NCI-H774 (cell line): ENCODE results near the gene MPIG6B.

Source experiments
- DNase-seq: peaks from one replicate; lab custom pipeline; 2025; lab: John Stamatoyannopoulos, UW

Gene MPIG6B

DNA sequence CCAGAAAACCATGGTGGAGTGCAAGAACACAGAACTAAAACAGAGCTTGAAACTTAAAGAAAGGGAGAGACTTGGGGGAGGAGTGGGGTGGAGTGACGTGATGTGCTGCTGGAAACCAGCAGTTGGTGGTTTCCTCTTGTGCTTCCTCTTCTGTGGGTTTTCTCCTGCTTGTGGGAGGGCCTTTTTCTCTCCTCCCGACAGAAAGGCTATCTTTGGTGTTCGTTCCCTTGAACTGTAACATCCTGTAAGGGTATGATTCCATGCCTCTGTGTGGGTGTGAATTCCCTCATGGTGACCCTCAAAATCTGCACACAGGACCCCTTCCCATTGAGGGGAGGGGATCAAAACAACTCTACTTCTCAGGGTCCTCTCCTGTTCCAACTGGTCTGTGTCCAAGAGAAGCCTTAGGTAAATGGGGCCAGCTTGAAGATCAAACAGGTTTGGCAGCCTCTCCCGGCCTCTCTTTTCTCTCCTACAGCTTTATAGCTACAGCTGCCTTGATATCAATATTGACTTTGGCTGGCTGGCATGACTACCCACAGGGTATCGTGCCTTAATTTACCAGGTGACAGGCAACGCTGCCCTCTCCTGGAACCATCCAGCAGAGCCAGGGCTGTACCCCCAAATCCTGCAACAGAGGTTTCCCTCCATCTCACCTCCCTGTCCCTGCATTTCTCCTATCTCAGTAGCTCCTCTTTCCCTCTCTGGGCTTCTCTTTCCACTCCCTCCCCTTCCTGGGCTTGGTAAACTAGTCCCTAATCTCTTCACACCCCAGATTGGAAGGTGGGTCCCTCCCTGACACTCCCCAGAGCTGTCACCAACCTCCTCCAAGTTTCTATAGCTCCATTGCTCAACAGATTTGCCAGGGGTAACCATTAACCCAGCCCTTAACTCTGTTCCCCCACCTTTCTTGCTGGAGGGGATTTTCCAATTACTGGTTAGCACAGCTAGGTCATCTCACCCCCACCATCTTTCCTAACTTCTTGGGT lies 15.1 kb downstream of the MPIG6B start:
- DNase-seq = peak; percentile 85

DNA sequence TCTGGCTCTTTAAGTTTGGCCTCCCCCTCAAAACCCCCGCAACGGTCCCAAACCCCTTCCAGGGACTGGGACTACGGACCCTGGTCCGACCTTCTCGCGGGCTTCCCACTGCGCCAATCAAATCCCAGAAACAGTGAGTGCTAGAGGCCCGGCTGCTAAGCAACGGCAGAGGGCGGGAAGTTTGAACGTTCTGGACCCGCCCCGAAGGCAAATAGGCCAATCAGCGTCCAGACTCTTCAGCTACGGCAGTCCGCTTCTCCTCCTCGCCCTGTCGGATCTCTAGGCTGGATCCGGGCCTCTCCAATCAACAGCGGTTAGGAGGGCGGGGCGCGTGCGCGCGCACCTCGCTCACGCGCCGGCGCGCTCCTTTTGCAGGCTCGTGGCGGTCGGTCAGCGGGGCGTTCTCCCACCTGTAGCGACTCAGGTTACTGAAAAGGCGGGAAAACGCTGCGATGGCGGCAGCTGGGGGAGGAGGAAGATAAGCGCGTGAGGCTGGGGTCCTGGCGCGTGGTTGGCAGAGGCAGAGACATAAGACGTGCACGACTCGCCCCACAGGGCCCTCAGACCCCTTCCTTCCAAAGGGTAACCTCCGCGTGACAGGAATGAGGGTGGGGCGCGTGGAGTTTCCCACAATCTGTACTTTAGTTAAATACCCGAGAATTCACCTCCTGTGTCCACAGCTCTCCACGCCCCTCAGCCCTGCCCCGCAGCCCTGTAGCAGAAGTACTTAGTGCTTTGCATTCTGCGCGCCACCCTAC lies 16.6 kb downstream of the MPIG6B start, which contains the start of gene MSH5:
MSH5 (plus strand) TSS at position 367 of the 758 bp plus-strand sequence. CDS start 462 bp downstream, outside the sequence.
- DNase-seq = peak; percentile 99

DNA sequence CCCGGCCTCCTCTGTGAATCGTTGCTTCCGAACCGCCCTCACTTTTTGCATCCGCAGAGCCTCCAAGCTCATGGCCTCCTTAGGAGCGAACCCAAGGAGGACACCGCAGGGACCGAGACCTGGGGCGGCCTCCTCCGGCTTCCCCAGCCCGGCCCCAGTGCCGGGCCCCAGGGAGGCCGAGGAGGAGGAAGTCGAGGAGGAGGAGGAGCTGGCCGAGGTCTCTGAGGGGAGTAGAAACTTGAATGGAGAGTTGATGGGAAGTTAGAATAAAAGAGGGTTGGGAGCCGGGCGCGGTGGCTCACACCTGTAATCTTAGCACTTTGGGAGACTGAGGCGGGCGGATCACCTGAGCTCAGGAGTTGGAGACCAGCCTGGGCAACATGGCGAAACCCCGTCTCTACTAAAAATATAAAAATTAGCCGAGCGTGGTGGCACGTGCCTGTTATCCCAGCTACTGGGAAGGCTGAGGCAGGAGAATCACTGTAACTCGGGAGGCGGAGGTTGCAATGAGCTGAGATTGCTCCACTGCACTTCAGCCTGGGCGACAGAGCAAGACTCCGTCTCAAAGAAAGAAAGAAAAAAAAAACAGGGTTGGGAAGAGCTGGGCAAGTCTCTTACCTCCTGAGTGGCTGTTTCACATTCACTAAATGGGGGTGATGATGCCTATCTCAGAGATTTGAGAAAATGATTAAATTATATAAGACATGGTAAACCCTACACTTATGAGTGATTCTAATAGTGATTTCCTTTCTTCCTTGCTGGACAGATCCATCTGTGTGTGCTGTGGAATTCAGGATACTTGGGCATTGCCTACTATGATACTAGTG lies 17.4 kb downstream of the MPIG6B start:
- no peak for DNase-seq

DNA sequence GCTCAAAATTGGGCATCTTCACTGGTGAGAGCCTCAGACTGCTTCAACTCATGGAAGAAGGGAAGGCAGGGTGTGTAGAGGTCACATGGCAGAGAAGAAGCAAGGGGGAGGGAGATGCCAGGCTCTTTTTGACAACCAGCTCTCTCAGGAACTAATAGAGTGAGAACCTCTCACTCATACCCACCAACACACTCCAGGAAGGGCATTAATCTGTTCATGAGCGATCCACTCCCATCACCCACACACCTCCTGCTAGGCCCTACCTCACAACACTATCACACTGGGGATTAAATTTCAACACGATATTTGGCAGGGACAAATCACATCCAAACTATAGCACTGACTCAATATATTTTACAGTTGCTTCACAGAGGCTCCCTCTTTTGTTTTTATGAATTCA lies 18.6 kb downstream of the MPIG6B start:
- no peak for DNase-seq

DNA sequence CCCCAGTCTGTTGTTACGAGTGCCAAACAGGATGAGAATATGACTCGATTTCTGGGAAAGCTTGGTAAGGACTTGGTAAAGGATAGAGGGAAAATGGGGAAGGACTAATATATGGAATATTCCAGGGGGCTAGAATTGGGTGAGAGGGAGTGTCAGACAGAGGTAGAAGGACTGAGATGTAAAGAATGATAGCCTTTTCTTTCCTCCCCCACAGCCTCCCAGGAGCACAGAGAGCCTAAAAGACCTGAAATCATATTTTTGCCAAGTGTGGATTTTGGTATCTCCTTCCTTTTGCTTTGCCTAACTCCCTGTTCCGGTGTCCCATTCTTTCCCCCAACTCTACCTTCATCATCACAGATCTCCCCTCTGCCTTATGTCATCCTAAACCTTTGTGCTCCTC lies 19.7 kb downstream of the MPIG6B start:
- no peak for DNase-seq

DNA sequence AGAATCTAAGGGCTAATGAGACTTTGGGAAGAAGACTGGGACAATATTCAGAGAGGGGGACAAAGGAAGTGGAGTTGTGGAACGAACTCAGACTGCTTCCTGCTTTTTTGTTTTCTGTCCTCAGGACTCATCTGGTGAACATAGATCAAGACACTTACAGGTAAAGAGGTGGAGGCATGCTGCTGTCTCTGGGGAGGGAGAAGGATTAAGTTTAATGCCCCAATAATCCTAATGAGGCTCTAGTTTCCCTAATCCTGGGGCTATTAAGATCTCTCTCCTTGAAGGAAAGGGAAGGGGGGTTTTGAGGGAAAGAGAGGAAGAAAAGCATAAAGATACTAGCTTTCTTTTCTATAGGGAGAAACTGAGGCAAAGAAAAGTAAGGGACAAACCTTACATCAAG lies 21.2 kb downstream of the MPIG6B start:
- no peak for DNase-seq

DNA sequence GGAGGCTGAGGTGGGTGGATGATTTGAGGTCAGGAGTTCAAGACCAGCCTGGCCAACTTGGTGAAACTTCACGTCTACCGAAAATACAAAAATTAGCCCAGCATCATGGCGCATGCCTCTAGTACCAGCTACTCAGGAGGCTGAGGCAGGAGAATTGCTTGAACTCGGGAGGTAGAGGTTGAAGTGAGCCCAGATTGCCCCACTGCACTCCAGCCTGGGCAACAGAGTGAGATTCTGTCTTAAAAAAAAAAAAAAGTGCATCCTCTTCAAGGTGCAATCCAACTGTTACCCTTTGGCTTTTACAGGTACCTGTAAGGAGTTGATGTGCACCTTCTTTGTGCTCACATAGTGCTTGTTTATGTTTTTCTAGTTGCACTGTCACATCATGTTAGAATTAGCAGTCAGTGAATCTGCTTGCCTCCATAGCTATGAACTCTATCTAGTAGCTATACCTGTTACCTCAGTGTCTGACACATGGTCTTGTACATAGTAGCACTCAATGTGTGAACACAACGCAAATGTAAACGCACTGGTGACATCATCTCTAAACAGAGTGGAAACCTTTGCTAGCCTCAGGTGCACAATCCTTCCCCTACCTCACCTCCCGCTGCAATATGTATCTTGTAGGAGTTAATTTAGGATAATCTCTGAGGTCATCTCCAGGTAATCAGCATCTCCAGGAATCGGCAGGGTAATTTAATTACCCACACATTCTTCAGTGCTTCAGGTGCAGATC lies 26.3 kb downstream of the MPIG6B start:
- DNase-seq = peak; percentile 21

DNA sequence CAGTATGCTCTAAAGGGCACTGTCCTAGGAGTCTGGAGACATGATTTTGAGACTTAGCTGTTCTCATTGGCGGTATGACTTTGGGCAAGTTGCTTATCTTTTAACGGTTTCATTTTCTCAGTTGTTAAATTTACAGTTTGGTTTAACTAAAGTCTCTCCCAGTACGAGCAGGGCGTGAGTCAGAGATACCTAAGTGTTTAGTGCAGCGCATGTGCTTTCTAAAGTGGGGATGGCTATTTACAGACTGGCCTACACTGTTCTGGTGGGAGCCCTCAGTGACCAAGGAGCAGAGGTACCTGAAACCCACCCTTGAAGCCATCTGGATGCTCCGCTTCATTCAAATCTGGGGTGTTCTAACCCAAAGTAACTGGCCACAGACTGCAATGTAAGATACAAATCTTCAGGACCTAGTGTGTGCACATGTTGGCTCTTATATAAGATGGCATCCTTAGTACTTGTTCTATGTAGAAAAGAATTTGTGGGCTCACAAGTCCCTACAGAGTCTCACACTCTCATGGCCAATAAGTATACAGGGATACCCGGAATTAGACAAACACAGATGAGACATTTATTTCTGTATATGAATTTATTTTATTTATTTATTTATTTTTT lies 27.3 kb downstream of the MPIG6B start:
- DNase-seq = no peak

DNA sequence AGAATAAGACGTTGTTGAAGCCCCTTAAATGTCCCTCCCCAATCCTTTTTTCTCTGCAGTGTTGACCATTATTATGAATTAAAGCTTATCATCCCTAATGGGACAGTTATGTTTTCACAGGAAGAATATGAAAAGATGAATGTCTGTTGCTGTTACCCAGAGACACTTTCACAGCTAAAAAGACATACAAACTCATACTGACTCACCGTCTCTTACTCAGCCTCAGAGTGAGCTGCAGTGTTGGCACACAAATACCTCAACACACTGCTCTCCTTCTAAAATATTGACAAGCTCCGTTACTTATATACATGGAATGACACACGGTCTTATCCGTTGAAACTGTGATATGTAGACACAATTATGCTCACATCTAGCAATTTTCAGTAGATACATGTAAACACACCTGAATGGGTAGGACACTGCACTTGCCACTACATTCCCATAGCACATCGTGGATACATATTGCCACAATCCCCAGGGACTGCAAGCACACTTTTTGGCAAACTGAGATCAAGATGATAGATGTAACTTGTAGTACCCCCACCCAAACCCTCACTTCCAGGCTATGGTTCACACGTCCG lies 29.7 kb downstream of the MPIG6B start:
- DNase-seq = no peak

DNA sequence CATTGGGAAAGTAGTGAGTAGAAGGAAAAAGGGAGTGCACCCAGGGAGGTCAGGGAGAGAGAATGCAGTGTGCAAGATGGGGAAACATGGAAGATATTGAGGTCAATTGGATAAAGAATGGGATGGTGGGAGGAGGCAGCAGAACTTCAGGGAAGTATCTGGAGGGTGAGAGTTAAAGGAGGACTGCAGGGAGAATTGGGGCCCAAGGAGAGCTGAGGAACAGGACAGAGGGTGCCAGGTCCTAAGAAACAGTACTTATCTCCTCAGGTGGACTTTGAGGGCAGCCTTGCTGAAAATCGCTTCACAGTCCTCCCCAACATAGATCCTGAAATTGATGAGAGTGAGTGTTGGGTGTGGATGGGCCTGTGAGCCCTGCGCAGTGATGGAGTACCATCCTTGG lies 35.1 kb downstream of the MPIG6B start:
- DNase-seq = no peak

DNA sequence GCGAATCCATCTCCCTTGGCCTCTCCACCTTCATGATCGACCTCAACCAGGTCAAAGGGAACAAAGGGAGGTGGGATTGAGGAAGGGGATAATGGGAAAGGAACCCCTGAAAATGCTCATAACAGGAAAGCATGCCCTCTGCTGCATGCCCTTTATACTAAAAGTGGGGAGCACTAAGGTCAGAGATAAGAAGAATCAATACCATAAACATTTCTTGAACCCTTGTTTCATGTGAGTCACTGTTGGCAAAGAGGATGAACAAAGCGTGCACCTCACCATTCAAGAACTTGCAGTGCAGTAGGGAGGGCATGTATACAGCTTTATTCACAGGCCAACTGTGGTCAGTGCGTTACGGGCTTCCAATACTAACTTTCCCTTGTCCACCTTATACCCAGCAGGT lies 37.6 kb downstream of the MPIG6B start:
- no peak for DNase-seq

DNA sequence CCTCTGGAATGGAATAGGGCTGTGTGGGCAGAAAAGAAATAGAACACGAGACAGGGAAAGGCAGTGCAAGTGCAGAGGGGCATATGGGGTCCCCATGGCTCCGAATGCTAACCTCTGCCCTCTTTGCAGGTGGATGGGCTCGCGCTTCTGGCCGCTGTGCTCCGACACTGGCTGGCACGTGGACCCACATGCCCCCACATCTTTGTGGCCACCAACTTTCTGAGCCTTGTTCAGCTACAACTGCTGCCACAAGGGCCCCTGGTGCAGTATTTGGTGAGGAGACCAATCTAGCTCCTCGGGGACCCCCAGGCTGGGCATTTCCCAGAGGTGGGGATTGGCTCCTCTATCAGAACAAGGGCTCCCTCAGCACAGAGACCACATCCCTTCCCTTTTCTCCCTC lies 38.2 kb downstream of the MPIG6B start:
- no peak for DNase-seq

DNA sequence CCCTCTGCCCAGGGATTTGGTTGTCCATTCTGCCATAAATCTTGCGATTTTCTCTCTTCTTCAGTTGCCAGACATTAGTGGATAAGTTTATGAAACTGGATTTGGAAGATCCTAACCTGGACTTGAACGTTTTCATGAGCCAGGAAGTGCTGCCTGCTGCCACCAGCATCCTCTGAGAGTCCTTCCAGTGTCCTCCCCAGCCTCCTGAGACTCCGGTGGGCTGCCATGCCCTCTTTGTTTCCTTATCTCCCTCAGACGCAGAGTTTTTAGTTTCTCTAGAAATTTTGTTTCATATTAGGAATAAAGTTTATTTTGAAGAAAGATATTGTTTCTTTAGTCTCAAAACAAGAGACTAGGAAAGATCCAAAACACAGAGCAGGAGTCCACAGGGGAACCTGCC lies 39.2 kb downstream of the MPIG6B start, which contains the start of gene SAPCD1:
SAPCD1 (plus strand) TSS at position 301 of the 400 bp plus-strand sequence. CDS start 399 bp downstream, outside the sequence.
- DNase-seq = no peak

DNA sequence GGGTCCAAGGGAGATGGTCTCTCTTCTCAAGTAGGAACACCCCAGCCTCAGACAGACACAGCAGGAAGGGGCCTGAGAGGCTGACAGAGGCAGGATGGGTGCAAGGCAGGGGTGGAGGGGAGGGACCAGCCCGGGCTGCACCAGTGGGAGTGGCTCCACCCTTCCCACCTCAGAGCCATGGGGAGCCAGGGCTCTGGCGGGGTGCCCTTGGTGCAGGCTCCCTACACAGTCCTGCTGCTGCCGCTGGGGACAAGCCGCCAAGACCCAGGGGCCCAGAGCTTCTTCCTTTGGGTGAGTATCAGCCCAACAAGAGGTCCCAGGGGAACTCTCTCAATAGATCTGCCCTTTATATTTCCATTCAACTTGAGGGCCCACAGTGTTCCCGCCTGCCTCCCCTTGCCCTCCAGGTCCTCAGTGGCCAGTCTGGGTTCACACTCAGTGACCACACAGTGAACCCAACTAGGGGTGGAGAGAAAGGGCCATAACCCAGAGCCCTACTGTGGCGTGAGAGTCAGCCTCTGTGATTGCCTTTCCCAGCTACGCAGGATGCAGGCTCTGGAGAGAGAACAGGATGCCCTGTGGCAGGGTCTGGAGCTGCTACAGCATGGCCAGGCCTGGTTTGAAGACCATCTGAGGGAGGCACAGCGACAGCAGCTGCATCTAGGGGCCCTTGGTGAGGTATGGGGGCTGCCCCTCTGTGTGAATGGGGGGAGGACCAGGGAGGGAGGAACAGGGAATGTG lies 39.9 kb downstream of the MPIG6B start:
- DNase-seq = no peak

DNA sequence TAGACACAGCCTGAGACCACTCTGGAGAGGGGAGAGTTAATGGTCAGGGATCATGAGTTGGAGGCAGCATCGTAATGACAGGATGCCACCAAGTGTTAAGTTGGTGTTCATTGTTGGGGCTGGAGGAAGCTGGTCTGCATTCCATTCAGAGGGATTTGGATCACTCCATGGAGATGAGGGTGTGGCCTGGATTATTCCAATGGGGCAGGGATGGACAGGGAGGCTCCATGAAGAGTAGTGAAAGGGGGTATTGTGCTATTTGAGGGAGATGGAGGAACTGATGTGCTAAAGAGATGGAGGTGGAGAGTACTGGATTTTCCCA lies 40.4 kb downstream of the MPIG6B start:
- DNase-seq = no peak

DNA sequence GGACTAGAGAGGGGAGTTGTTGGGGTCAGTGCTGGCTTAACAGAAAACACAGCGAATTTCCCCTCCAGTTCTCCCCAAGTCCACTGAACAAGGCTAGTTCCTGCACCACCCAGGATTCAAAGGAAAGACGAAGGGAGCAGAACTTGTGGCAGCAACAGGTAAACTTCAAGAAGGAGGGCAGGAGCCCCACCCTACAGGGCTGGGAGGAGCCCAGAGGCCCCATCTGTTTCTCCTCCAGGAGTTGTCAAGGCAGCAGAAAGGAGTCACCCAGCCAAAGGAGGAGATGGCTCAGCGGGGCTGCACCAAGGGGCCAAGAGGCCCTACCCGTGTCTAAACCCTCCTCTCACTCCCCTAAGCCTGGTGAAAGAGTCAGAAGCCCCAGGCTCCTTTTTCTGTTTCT lies 41.0 kb downstream of the MPIG6B start:
- no peak for DNase-seq

DNA sequence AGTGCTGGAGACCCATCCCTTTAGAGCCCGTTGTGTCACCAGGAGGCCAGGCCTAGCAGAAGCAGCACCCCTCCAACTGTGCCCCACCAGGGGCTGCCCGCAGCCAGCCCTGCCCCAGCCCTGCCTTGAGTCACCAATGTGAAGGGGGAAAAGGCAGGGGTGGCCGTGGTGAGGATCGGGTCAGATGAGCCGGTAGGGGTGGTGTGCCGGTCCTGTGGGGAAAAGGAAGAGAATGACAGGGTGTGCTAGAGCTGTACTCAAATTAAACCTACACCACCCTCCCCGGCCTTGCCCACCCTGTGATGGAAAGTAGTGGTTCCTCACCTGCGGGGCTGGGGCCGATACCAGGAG lies 42.4 kb downstream of the MPIG6B start:
- no peak for DNase-seq

DNA sequence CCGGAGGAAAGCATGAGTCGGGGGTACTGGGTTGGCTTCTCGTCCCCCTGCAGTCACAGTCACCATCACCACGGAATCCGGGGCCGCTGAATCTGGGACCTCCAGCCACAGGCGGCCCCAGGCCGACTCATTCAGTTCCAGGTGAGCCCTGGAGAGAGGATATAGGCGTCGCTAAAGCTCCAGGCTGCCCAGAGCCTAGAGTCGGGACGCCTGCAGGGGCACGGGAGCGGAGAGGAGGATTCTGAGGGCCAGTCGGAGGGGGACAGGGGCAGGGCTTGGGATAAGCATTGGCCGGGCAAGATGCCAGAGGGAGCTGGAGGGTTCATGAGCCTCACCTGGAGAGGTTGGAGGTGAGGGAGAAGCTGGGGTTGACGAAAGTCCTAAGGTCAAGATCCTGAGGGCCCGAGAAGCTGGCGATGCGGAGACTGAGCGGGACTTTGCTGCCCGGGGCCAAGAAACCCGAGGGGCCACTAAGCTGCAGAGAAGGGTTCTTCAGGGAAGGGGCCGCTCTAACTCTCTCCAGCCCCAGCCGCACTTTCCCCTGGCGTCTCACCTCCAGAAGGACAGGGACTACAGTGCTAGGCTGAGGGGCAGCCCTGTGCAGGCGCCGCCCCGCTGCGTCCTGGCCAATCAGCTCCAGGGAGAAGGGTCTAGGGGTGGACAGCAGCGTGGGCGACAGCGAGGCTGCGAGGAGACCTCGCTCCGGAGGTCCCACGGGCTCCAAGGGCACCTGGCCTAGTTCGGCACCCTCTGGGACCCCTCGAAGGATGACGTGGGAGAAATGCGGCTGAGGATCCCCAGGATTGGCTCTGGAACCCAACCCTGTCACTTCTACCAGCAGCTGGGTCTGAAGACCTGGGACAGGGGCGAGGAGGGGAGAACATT lies 43.0 kb downstream of the MPIG6B start:
- DNase-seq = no peak

DNA sequence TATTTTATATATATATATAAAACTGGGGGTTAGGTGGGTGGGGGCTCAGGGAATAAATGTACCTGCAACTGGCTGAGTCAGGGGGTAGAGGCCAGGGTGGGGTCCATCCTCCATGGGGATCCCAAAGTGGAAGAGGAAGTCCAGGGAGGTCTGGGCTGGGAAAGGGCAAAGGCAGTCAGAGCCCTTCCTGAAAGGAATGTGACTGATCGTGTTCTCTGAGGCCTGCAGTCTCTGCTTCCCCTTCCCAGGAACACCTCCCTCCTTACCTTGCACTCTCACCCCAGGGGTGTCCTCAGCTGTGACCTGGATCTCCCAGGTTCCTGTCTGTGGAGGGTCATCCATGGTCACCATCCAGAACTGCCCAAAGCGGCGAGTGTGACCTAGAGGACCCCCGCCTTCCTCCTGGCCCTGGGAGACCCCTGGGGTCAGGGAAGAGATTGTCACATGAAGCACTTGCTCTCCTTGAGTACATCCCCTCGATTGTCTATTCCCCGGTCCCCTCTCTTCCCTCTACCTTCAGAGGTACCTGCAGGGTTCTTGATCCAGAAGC lies 44.0 kb downstream of the MPIG6B start:
- no peak for DNase-seq
